Aortic smooth muscle cell (primary cell): ENCODE measurements around the gene HOMEZ. TPM values are rescaled to one million over a fixed set of nuclear protein-coding genes. Genes with fewer than 3 reads are reported as not detected.

Experiments
- total RNA-seq: library from RNA; depleted of rRNA; stranded (reverse); fragments of >200 nt; gene quantifications from 2 replicates; pipeline ENCODE4 v1.2.3, GENCODE V29; 2014

HOMEZ gene, protein sequence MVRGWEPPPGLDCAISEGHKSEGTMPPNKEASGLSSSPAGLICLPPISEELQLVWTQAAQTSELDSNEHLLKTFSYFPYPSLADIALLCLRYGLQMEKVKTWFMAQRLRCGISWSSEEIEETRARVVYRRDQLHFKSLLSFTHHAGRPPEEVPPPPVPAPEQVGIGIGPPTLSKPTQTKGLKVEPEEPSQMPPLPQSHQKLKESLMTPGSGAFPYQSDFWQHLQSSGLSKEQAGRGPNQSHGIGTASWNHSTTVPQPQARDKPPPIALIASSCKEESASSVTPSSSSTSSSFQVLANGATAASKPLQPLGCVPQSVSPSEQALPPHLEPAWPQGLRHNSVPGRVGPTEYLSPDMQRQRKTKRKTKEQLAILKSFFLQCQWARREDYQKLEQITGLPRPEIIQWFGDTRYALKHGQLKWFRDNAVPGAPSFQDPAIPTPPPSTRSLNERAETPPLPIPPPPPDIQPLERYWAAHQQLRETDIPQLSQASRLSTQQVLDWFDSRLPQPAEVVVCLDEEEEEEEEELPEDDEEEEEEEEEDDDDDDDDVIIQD
- 2.4 and 4.1 TPM in 2 replicates for total RNA-seq

DNA sequence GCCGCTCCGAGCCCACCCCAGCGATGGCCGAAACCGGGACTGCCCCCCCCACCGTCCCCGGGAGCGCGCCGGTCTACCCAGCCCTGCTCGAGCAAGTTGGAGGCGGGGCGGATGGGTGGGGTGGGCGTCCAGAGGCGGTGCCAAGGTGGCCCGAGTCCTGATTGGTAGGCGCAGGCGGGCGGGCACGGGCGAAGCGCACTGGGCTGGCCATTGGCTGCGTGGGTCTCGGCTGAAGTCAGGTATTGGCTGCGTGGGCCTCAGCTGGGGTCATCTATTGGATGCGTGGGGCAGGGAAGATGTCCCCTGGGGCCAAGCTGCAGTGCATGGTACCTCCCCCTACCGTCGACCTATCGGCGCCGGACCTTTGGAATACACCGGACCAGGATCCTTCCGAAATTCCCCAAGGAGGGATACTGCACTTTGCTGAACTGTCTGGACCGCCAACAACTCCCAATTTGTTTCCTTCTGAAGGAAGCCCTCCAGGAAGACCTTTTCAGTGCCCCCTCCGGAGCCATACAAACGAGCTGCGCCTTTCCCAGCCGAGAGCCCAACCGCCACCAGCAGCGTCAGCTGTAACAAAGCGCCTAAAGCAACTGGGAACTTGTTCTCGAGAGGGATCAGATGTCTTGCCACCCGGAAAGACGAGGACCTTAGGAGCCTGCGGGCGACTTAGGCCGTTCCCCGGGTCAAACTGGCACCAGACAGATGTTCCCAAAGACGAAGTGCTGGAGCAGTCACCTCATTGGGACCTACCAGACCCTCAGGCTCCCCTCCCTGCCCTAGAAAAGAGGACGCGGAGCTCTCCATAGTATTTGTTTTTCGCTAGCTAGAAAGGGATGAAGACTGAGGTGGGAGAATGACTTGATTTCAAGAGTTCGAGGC lies at the start of gene HOMEZ:
Gene HOMEZ, minus strand, starts transcription at position 113 of the 882 bp plus-strand sequence. CDS start 180 bp downstream, outside the sequence.

DNA sequence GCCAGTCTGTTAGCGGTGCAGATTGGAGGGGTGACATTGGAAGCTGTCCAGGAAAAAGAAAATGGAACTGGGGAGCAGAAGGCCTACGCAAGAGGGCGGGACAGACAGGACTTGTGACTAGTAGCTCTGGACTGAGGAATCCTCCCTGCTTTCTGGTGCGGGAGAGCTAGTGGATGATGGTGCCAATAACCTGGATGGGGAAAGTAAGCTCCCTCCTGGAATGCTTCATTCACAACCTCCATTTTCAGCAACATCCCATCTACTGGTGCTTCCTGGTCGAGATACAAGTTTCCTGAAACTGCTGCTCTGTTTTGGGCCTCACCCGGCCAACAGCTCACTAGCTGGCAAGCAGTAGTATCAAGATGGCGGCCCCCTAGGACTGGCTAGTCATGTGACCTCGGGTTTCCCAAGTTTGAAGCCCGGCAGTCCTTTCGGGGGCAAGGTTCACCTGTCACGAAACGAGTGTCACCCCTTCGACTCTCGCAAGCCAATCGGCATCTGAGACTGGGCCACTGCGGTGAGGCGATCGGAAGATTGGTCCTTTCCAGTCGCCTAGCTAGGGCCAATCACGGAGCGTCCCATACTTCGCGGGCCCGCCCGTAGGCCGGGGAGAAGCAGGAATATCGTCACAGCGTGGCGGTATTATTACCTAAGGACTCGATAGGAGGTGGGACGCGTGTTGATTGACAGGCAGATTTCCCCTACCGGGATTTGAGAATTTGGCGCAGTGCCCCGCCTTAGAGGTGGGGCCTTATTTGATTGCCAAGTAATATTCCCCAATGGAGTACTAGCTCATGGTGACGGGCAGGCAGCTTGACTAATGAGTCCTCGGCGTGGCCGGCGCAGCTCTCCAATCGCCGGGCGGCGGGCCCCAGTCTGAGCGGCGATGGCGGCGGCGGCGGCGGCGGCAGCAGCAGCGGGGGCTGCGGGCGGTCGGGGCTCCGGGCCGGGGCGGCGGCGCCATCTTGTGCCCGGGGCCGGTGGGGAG lies 34.9 kb upstream of the HOMEZ start, which contains the start of gene PABPN1:
Gene PABPN1, plus strand, starts transcription at position 874 of the 988 bp plus-strand sequence. Its CDS starts 13 bp downstream, at position 887.

DNA sequence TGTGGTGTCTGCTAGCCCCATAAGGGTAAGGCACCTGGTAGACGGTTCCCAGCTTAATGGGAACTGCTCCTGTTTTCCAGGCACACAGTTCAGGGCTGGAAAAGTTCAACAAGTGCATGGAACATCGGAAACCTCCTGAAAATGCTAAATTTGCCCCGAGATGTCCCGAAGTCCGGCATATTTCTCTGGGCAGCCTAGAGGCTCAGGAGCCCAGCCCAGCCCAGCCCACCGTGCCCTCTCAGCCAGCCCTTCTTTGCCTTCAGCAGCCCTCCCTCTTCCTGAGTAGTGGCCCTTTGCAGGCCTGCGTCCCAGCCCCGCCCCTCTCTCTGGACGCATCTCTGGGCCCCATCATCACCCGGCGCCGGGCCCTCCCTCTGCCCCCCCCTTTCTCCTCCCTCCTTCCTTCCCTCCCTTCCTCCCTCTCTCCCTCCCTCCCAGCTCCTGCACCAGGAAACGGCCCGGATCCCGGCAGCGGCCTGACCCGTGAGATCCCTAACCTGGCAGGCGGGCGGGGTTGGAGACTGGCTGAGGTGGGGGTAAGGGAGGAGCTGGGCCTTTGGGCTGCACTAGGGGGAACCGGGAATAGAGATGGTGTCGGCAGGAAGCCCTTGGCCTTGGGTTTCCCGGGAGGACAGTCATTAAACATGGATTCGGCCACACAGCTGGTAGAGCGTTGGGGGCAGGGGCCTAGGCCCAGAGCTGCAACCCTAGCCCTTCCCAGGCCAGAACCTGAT lies 20.6 kb upstream of the HOMEZ start, which contains the start of gene BCL2L2:
Gene BCL2L2, plus strand, starts transcription at position 422 of the 734 bp plus-strand sequence. CDS start 935 bp downstream, outside the sequence.

DNA sequence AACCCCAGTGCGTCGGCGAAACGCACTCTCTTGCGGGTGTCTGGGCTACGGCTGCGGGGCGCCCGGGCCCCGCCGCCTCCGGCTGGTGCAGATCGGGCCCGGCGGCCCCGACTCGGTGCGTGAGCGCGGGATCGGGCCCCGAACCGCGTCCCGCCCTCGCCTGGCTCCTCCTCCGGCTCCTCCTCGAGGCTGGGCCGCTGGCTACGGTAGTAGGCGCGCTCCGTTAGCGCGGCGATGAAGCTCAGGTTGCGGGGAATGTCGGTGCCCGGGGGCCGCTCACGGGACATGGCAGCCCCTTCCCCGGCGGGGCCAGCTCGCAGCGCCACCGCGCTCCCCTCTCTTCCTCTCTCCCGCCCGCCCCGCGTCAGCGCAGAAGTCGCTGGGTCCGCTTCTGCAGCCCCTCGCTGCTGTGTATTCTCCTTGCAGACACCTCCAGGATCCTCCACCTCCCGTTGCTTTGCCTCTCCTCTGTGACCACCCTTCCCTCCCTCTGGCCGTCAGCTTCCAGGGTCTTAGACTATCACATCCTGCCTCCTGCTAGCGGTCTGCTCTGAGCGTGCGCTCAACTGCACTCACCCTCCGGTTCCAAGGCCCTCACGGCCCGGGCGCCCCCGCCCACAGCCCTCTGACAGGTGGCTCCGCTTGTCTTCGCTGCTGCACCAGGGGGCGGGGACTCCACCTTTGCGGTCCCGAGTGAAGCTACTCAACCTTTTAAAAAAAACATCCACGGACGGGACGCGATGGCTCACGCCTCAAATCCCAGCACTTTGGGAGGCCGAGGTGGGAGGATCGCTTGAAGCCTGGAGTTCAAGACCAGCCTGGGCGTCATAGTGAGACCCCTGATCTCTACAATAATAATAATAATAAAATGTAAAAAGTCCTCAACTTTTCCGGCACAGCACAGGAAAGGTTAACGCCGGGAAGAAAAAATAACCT lies 16.6 kb upstream of the HOMEZ start, which contains the start of gene PPP1R3E:
Gene PPP1R3E, minus strand, starts transcription at position 570 of the 936 bp plus-strand sequence. Its CDS starts 283 bp downstream, at position 287.

DNA sequence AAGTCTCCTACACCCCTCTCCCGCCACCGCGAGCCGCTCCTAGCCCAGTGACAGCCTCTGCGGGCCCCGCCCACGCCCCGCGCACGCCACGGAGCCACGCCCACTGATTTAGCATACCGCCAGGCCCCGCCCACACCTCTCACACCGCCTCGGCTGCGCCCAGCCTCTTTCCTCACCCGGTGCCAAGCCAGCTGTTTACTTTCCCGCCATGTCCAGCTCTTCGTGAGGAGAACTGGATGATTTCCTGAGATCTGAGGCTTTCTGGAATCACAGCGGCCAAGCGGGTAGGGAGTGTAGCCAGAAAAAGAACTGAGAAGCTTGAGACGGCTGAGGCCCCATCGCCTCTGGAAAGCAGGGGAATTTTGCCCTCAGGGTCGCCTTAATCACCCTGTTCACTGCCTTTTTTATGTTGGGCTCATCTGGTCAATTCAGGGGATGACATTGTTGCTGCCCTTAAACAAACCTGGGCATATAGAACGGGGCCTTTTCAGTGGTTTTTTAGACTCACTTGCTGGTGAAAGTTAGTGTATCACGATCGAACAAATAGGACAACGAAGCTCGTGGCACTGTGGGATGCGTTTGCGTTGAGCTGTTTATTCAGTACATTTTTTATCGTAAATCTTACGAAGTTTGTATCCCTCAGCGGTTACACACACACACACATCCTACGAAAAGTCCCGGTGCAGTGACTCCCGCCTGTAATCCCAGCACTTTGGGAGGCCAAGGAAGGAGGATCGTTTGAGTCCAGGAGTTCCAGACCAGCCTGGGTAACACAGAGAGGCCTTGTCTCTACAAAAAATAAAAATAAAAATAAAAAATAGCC lies 47.9 kb downstream of the HOMEZ start, which contains the start of gene RNF212B:
Gene RNF212B, plus strand, starts transcription at position 165 of the 823 bp plus-strand sequence. CDS start 2,410 bp downstream, outside the sequence.

Other genes with a start within 250 kb of the HOMEZ start
- not detected in 2 replicates for gene PSMB11, start 243.9 kb downstream of the HOMEZ start, total RNA-seq
- 3.0 and 3.4 TPM in 2 replicates for gene CDH24, start 228.6 kb downstream of the HOMEZ start, total RNA-seq
- 84.7 and 85.7 TPM in 2 replicates for gene ACIN1, start 191.0 kb downstream of the HOMEZ start, total RNA-seq
- gene C14orf119, start 190.6 kb downstream of the HOMEZ start, total RNA-seq: 68.8 and 72.7 TPM in 2 replicates
- gene CIROP, start 181.1 kb downstream of the HOMEZ start, total RNA-seq: 0.06 and 0.13 TPM in 2 replicates
- not detected in 2 replicates for gene CEBPE, start 166.9 kb downstream of the HOMEZ start, total RNA-seq
- gene SLC7A8, start 102.5 kb downstream of the HOMEZ start, total RNA-seq: 73.6 and 75.6 TPM in 2 replicates
- not detected in 2 replicates for gene RNF212B, start 48.2 kb downstream of the HOMEZ start, total RNA-seq
- 2.8 and 3.5 TPM in 2 replicates for gene PPP1R3E, start 16.7 kb upstream of the HOMEZ start, total RNA-seq
- 21.0 and 26.2 TPM in 2 replicates for gene BCL2L2, start 20.7 kb upstream of the HOMEZ start, total RNA-seq
- gene PABPN1, start 35.3 kb upstream of the HOMEZ start, total RNA-seq: 69.9 and 83.4 TPM in 2 replicates
- 11.9 and 12.1 TPM in 2 replicates for gene SLC22A17, start 66.8 kb upstream of the HOMEZ start, total RNA-seq
- gene EFS, start 79.0 kb upstream of the HOMEZ start, total RNA-seq: 6.3 and 10.7 TPM in 2 replicates
- not detected in 2 replicates for gene IL25, start 86.7 kb upstream of the HOMEZ start, total RNA-seq
- gene CMTM5, start 90.9 kb upstream of the HOMEZ start, total RNA-seq: 0.31 and 0.40 TPM in 2 replicates
- not detected in 2 replicates for gene MYH6, start 122.1 kb upstream of the HOMEZ start, total RNA-seq
- not detected in 2 replicates for gene MYH7, start 149.5 kb upstream of the HOMEZ start, total RNA-seq
- 42.3 and 42.7 TPM in 2 replicates for gene NGDN, start 183.6 kb upstream of the HOMEZ start, total RNA-seq